RWPE2 (cell line): ENCODE measurements around the gene HEPACAM2.

Experiments used
- ATAC-seq: fragments of 200-7000 bp; cut with Tn5 transposase; 3 replicates; pipeline ENCODE4 v1.9.1; 2021; ENCODE audit warnings: low read depth
- DNase-seq: peaks from one replicate; pipeline ENCODE4 v3.0.0-alpha.2; 2020; ENCODE audit warnings: low spot score
- H3K27ac ChIP-seq: fragments of 450-650 bp; 2 replicates; pipeline ENCODE4 v1.5.1; 2017; ENCODE audit warnings: mild to moderate bottlenecking; ENCODE audit not compliant: poor library complexity, severe bottlenecking
- H3K27me3 ChIP-seq: fragments of 250-450 bp; sonication (Bioruptor Pico); 2 replicates; pipeline ENCODE4 v1.5.1; 2021; ENCODE audit warnings: mild to moderate bottlenecking, moderate library complexity; ENCODE audit not compliant: insufficient read depth, poor library complexity, severe bottlenecking
- H3K36me3 ChIP-seq: fragments of 250-450 bp; sonication (Bioruptor Pico); 2 replicates; pipeline ENCODE4 v1.5.1; 2020; ENCODE audit warnings: low read depth, mild to moderate bottlenecking, moderate library complexity
- H3K4me1 ChIP-seq: fragments of 250-450 bp; sonication (Bioruptor Pico); 2 replicates; pipeline ENCODE4 v1.5.1; 2021; ENCODE audit warnings: mild to moderate bottlenecking, moderate library complexity; ENCODE audit not compliant: insufficient read depth, poor library complexity, severe bottlenecking
- H3K4me3 ChIP-seq: fragments of 250-450 bp; sonication (Bioruptor Pico); 2 replicates; pipeline ENCODE4 v1.5.1; 2021; ENCODE audit warnings: mild to moderate bottlenecking, moderate library complexity; ENCODE audit not compliant: severe bottlenecking
- H3K9me3 ChIP-seq: fragments of 250-450 bp; sonication (Bioruptor Pico); 2 replicates; pipeline ENCODE4 v1.5.1; 2021; ENCODE audit warnings: mild to moderate bottlenecking, moderate library complexity; ENCODE audit not compliant: severe bottlenecking
- CTCF ChIP-seq: fragments of 450-650 bp; IDR thresholded peaks from one replicate; pipeline ENCODE4 v1.5.1; 2017; ENCODE audit warnings: mild to moderate bottlenecking, moderate library complexity; ENCODE audit not compliant: poor library complexity, severe bottlenecking

The HEPACAM2 gene

GRCh38 chr7:93205046-93205445 is 21.2 kb downstream of the HEPACAM2 start:
- no peak for ATAC-seq
- no peaks in the 10 kb centered on the region for H3K4me1 ChIP-seq
- no peak for TF ChIP-seq CTCF
- peaks cover 8% of the 10 kb centered on the region for H3K27me3 ChIP-seq
- no peak overlapping the region for H3K4me3 ChIP-seq
- no peaks in the 10 kb centered on the region for H3K9me3 ChIP-seq
- H3K36me3 ChIP-seq = no peaks in the 10 kb centered on the region
- no peak for DNase-seq
- no peak overlapping the region for H3K27ac ChIP-seq

- no peaks in the 10 kb centered on the region for H3K36me3 ChIP-seq
- no peaks in the 10 kb centered on the region for H3K4me1 ChIP-seq
- no peak overlapping the region for H3K27ac ChIP-seq
- H3K4me3 ChIP-seq = no peak overlapping the region
- ATAC-seq = no peak
- DNase-seq = no peak
- no peak for TF ChIP-seq CTCF
- H3K9me3 ChIP-seq = no peaks in the 10 kb centered on the region
- H3K27me3 ChIP-seq = peaks cover 8% of the 10 kb centered on the region
Observed at GRCh38 chr7:93203496-93203895, 22.8 kb downstream of the HEPACAM2 start.

GRCh38 chr7:93202594-93203250 is 23.5 kb downstream of the HEPACAM2 start:
- no peak overlapping the region for H3K27ac ChIP-seq
- no peak for ATAC-seq

GRCh38 chr7:93198472-93198871 is 27.8 kb downstream of the HEPACAM2 start:
- DNase-seq = no peak
- no peak for ATAC-seq

More at GRCh38 chr7:93202594-93203250, 23.5 kb downstream of the HEPACAM2 start:
- H3K36me3 ChIP-seq = no peaks in the 10 kb centered on the region
- no peak for TF ChIP-seq CTCF
- no peak for DNase-seq
- H3K27me3 ChIP-seq = peaks cover 8% of the 10 kb centered on the region
- H3K4me1 ChIP-seq = no peaks in the 10 kb centered on the region
- no peaks in the 10 kb centered on the region for H3K9me3 ChIP-seq
- no peak overlapping the region for H3K4me3 ChIP-seq

More at GRCh38 chr7:93198472-93198871, 27.8 kb downstream of the HEPACAM2 start:
- Histone ChIP-seq H3K36me3 (no peaks in the 10 kb centered on the region), H3K27ac (no peak overlapping the region), H3K4me3 (no peak overlapping the region), H3K4me1 (peaks cover 6% of the 10 kb centered on the region), H3K9me3 (no peaks in the 10 kb centered on the region), H3K27me3 (peaks cover 8% of the 10 kb centered on the region)
- no peak for TF ChIP-seq CTCF
